NCI-H524 treated with DMSO at 0.1 percent for 48 hours (cell line): ENCODE measurements around the gene MSRB3.
"Not testable (repeated sequence)": the region's sequence is repeated elsewhere in the genome, so short reads cannot be mapped to it uniquely, and the experiment has no call there.

Experiments
- DNase-seq: peaks from one replicate; lab custom pipeline; 2025; lab: John Stamatoyannopoulos, UW

Gene MSRB3

GRCh38 chr12:65457341-65457740, 178.9 kb downstream of the MSRB3 start:
- not testable (repeated sequence) for DNase-seq

- DNase-seq, result no peak
Measured at GRCh38 chr12:65458718-65459117, 180.2 kb downstream of the MSRB3 start.

DNA sequence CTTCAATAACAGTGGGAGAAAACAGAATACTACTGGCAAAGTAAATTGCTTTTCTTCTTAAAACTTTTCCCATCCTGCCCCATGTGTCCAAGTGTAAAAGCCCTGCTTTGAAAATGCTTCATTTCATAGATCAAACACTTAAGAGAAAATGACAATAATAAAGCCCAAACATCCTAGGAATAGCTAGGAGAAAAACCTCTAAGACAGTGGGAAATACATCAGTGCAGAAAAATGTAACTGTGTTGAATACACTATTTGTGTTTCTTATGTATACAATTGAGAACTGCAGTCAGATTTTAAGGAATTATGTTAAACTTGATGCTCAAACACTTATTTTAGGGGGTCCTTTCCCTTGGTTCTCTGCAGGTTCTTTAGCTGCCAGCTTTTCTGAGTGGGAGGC, 181.1 kb downstream of the MSRB3 start:
- DNase-seq, result no peak

- DNase-seq, result no peak
Measured at GRCh38 chr12:65460063-65460462, 181.6 kb downstream of the MSRB3 start.

DNA sequence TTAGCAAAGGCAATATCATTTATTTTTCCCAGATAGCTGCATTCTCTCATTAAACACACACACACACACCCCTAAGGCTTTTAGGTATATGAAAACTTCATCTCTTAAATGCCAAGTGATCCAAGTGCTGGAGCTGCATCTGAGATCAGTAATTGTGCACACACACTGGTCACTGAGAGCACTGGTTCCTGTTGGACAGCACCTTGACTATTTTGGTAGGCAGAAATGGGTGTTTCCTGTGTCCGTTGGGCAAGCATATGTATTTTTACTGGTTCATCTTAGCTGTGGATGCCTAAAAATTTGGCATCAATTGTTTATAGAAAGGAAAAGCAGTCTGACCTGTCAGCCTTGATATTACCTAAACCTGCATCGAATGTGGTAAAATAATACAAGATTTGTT, 182.5 kb downstream of the MSRB3 start:
- no peak for DNase-seq

DNA sequence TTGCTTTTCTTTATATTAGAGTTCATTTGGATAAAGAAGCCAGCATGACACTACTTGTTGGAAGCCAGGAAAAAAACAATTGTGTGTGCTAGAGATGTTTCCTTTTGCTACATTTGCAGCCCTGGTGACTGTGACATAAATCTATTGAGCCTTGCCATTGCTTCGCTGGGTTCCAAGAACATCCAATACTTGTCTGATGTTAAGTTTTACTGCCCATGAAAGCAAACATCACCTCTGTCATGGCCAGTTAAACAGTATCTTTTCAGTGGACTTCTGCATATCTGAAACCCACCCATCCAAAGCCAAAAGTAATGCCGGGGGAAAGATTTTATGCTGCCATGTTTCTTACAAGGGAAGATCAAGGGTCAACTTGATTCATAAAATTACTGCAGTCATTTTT, 184.0 kb downstream of the MSRB3 start:
- DNase-seq, result no peak

GRCh38 chr12:65463082-65463481, 184.6 kb downstream of the MSRB3 start:
- DNase-seq, result no peak

DNA sequence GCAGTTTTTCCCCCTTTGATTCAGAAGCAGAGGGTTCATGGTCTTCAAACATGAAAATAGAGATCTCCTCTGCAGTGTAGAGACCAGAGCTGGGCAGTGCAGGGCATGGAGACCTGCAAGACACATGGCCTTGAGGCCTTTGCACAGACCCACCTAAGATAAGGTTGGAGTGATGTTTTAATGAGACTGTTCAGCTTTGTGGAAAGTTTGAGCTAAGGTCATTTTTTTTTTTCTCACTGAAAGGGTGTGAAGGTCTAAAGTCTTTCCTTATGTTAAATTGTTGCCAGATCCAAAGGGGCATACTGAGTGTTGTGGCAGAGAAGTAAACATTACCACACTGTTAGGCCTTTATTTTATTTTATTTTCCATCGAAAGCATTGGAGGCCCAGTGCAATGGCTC, 185.1 kb downstream of the MSRB3 start:
- DNase-seq, result no peak

- no peak for DNase-seq
Measured at GRCh38 chr12:65464930-65465329, 186.4 kb downstream of the MSRB3 start.

DNA sequence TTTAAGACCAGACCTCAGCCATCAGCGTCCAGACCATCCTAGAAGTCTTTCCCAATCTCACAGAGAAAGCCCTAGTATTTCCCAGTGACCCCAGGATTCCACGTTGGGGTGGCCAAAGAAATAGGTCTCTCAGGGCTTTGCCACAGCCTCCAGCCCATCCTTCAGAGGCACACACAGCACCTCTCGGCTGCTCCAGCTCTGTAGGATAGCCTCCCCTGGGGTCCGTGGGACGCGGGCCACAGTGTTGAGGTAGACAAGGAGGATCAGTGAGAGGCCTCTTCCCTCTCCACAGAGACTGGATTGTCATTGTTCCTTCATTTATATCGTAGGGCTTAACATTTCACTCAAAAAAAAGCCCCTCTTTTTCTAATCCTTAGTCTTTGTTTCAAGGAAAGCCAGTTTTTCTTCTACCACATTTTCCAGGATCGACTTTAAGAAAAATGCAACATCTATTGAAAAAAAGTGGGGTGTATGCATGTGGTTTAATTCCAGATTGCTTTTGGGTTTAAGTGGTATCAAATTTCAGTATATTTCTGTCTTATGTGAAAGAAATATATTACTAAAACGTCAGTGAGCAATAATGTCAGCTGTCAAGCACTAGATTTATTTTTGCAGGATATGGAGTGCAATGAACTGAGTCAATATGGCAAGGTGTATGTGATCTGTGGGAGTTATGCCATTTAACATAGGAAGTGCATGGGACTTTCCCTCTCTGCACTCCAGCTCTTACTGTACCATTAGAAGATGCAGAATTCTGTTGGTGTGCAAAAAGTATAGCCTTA, 187.5 kb downstream of the MSRB3 start:
- no peak for DNase-seq

DNA sequence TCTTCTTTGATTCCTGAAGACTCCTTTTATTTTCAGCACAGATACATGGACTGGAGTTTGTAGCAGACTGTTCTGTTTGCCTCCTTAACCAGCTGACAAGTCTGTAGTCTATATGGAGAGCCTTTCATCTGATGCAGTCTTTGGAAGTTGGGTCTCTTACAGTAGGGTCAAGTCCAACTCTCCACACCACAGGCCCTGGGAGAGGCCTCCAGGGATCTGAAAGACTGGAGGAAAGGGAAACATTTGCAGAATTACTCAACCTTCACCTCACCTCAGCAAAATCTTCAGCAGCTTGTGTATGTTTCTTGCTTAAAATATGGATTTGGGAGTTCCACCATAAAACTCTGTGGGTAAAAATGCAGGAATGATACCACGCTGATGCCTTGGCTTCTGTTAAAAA, 188.4 kb downstream of the MSRB3 start:
- DNase-seq, result no peak

DNA sequence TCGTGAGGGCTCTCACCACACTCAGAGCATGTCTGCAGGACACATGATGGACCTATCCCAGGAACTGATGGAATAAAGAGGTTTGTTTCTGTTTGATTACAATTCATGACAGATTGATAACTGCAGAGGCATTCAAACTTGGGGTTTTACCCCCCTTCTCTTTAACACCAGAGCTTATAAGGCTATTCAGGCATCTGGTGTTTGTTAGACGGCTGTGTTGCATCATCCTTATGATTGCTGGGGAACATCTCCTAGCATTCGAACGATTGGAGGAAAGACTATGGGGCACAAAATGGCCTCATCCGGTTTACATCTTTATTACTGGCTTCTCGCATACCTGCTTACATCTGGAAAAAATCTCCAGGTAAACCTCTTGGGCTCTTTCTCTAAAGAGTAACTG, 191.8 kb downstream of the MSRB3 start:
- no peak for DNase-seq

DNA sequence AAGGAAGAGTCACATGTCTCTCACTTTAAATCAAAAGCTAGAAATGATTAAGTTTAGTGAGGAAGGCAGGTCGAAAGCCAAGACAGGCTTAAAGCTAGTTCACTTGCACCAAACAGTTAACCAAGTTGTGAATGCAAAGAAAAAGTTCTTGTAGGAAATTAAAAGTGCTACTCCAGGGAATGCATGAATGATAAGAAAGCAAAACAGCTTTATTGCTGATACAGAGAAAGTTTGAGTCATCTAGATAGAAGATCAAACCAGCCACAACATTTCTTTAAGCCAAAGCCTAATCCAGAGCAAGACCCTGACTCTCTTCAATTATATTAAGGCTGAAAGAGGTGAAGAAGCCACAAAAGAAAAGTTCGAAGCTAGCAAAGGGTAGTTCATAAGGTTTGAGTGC, 193.6 kb downstream of the MSRB3 start:
- no peak for DNase-seq

- DNase-seq, result no peak
Measured at GRCh38 chr12:65474831-65475230, 196.3 kb downstream of the MSRB3 start.

DNA sequence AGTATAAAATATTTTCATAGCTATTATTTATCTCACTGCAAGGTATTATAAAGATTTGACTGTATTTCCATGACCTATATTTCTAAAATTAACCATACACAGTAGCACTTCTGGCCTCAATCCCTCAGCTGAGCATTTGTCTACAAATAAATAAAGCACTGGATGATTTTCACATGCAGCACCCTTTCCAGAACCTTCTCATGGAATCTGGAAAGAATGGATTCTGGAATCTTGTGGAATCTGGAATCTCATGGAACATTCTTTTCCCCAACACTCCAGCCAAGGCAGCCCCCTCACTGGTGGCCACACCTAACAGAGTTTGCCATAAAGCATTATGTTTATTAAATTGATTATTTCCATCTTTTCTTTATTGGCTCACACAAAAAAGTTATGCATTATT, 199.2 kb downstream of the MSRB3 start:
- no peak for DNase-seq

GRCh38 chr12:65483891-65484516, 205.5 kb downstream of the MSRB3 start:
- DNase-seq, result not testable (repeated sequence)

DNA sequence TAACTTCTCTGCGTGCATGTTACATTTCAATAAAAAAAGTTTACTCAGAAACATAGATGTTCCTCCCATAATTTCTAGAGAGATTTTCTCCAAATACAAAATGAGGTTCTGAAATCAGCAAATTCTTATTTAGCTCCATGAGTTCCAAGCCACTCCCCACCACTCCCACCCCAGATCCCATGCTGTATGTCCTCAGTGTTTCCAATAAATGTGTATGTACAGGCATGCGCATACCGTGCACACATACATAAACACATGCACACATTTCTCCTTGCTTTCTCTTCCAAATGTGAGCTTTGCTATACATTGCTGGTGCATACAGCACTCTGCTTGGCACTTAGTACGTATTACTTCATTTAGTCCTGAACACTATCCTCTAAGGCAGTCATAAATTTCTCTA, 209.7 kb downstream of the MSRB3 start:
- no peak for DNase-seq

GRCh38 chr12:65490250-65490649, 211.8 kb downstream of the MSRB3 start:
- no peak for DNase-seq

DNA sequence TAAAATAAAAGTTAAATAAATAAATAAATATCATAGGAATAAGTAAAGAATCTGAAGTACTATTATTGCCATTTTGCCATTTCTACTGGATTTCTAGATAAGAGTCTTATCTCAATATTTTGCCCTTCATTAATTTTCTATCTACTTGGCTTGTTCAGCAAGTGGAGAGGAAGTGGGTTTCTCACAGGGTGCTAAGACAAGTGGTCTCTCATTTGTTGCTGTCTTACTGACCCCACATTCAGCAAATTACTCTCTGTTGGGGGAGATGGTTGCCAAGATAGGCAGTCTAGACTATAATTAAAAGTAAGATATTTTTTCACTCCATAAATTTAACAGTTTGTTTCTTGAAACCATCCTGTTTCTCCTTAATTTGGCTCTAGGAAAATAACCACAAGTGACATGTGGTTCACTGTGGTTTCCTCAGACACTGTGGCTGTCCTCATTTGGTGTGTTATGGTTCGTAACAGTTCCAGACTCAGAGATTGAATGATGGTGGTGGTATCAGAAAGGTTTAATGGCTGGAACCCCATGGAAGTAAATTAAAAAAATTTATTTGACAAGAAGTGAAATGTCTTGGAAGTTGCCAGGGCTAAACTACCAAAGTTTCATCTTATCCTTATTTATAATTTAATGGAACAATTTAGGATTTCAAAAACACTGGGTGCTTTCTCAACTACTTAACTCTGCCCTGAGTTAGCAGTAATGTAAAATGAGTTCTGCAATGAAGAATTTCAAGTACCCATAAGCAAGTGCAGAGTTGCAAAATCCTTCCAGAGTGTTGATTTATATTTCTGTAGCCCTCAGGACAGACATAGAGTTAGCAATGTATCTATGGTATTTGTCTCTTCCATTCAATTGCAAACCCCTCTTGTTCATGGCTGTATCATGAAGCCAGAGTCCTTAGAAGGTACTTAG, 214.8 kb downstream of the MSRB3 start:
- DNase-seq, result no peak

DNA sequence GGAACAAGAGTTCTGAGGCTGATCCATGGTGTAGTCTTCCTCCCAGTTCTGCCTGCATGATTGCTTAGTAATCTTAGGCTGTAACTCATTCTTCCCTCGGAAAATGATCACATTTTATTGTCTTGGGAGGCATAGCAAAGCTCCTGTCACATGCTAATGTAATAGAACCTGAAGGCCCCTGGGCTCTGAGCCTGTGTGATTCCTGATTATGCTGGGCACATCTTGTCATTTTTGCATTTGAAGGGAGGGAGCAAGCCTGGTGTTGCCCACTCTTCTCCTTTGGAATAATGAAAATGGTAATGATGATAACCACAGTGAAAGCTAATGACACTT, 215.4 kb downstream of the MSRB3 start:
- no peak for DNase-seq

DNA sequence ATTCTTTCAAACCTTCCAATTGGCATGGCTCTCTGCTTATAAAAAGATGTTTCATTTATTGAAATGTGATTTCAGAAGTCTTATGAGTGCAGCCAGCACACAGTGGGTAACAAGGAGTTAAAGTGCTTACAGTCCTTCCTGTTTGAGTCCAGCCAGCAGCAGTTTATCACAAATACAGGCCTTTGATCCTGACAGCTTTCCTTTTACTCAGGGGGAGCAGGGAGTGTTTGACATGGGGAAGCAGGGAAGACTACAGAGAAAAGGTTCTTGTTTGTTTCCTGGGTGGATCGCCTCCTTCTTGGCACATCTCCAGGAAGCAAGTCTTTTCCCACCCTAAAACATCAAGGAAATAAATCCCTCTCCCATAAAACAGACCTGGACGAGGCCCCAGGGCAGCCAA, 216.1 kb downstream of the MSRB3 start:
- no peak for DNase-seq

DNA sequence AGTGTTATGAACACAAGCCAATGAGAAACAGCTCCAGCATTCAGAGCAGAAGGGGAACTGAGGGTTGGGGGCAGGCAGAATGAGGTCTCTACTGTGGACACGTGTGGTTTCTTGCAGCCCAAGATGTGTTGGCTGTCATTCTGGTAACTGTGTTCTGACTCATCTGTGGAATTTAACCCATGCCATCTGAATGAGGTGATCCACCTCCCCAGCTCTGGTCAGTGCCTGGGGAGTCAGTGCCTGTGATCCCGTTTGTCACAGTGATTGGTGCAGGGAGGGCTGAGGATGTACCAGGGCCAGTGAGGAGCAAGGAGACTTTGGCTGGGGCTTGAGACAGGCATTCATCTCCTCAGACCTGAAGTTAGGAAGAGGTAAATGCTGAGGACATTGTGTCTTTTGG, 216.8 kb downstream of the MSRB3 start:
- DNase-seq, result no peak

DNA sequence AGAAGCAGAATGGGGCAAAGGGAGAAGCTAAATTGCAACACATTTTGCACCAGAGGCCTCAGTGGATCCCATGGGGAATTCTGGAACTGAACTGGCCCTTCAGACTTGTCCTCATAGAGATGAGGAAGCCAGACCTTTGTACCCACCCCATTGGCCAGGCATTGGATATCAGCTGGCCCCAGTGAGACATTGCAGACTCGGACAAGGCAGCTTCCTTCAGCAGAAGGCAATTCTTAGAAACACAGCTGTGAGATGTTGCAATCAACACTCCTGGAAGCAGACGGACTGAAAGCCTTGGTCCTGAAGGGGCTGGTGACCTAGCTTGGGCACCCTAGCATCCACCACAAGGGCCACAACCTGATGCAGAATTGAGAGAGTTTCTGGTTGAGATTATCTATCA, 218.1 kb downstream of the MSRB3 start:
- DNase-seq, result no peak
